NCI-H510A treated with DMSO at 0.1 percent for 48 hours (cell line): ENCODE measurements around the gene ACTL6B.
"Not testable (repeated sequence)": the region's sequence is repeated elsewhere in the genome, so short reads cannot be mapped to it uniquely, and the experiment has no call there.

Experiments
- DNase-seq: peaks from one replicate; lab custom pipeline; 2025; lab: John Stamatoyannopoulos, UW

ACTL6B gene

GRCh38 chr7:100671353-100672327 lies 15.4 kb upstream of the ACTL6B start:
- no peak for DNase-seq

GRCh38 chr7:100670074-100670473 lies 13.8 kb upstream of the ACTL6B start:
- DNase-seq: no peak

GRCh38 chr7:100669106-100669505 lies 12.9 kb upstream of the ACTL6B start:
- not testable (repeated sequence) for DNase-seq

- DNase-seq: no peak
These were observed 11.8 kb upstream of the ACTL6B start for GRCh38 chr7:100668069-100668449.

GRCh38 chr7:100667331-100668068 lies 11.3 kb upstream of the ACTL6B start:
- DNase-seq: no peak

- DNase-seq: no peak
These were observed 9.0 kb upstream of the ACTL6B start for GRCh38 chr7:100665168-100665726.

- not testable (repeated sequence) for DNase-seq
These were observed 6.0 kb upstream of the ACTL6B start for GRCh38 chr7:100662194-100662776.

GRCh38 chr7:100654908-100655831 lies 1.1 kb downstream of the ACTL6B start:
- no peak for DNase-seq

- DNase-seq: no peak
These were observed 6.3 kb downstream of the ACTL6B start for GRCh38 chr7:100649826-100650565.

GRCh38 chr7:100642534-100642907 lies 13.7 kb downstream of the ACTL6B start:
- no peak for DNase-seq

GRCh38 chr7:100641860-100642533 lies 14.3 kb downstream of the ACTL6B start:
- DNase-seq: no peak

- no peak for DNase-seq
These were observed 14.8 kb downstream of the ACTL6B start, which contains the start of gene TFR2 for GRCh38 chr7:100641463-100641859. TFR2 (minus strand) TSS chr7:100641552; CDS start chr7:100641509, 43 bp downstream.

- no peak for DNase-seq
These were observed 15.5 kb downstream of the ACTL6B start for GRCh38 chr7:100640517-100641440.

- DNase-seq: no peak
These were observed 16.2 kb downstream of the ACTL6B start for GRCh38 chr7:100639995-100640516.

GRCh38 chr7:100632951-100633717 lies 23.1 kb downstream of the ACTL6B start:
- no peak for DNase-seq

- DNase-seq: no peak
These were observed 26.2 kb downstream of the ACTL6B start for GRCh38 chr7:100630066-100630465.

- DNase-seq: no peak
These were observed 27.0 kb downstream of the ACTL6B start for GRCh38 chr7:100629117-100629716.
